OCI-LY1 (cell line): ENCODE measurements around the gene SH2B3.

Source experiments
- H2AFZ ChIP-seq: fragments of 200-600 bp; sonication (generic), shearing (Covaris generic); 2 replicates; pipeline ENCODE4 v1.6.0; 2014; ENCODE audit warnings: antibody characterized with exemption, mild to moderate bottlenecking, low read length
- H3F3A ChIP-seq: fragments of 200-600 bp; sonication (generic), shearing (Covaris generic); 2 replicates; pipeline ENCODE4 v1.6.0; 2014; ENCODE audit warnings: mild to moderate bottlenecking, antibody characterized with exemption, low read length, moderate library complexity; ENCODE audit not compliant: insufficient read depth
- H3K27ac ChIP-seq: fragments of 200-600 bp; sonication (generic); 2 replicates; pipeline ENCODE4 v1.5.1; 2014; ENCODE audit warnings: low read length, mixed run types, mild to moderate bottlenecking, low read depth; ENCODE audit not compliant: poor library complexity, severe bottlenecking
- H3K27me3 ChIP-seq: fragments of 200-600 bp; sonication (generic); 2 replicates; pipeline ENCODE4 v1.6.0; 2014; ENCODE audit warnings: antibody characterized with exemption, mild to moderate bottlenecking, low read length, moderate library complexity; ENCODE audit not compliant: insufficient read depth
- H3K36me3 ChIP-seq: fragments of 200-600 bp; sonication (generic); 2 replicates; pipeline ENCODE4 v1.6.1; 2014; ENCODE audit warnings: mild to moderate bottlenecking, antibody characterized with exemption, low read length, moderate library complexity, mixed read lengths; ENCODE audit not compliant: insufficient read depth
- H3K4me1 ChIP-seq: fragments of 200-600 bp; sonication (generic); 2 replicates; pipeline ENCODE4 v1.5.1; 2014; ENCODE audit warnings: mild to moderate bottlenecking, low read length, moderate library complexity; ENCODE audit not compliant: insufficient read depth, severe bottlenecking
- H3K4me2 ChIP-seq: fragments of 200-600 bp; sonication (generic), shearing (Covaris generic); 2 replicates; pipeline ENCODE4 v1.6.1; 2014; ENCODE audit warnings: low read length
- H3K4me3 ChIP-seq: fragments of 200-600 bp; sonication (generic); 2 replicates; pipeline ENCODE4 v1.5.1; 2014; ENCODE audit warnings: low read length, low read depth, mild to moderate bottlenecking, mixed read lengths; ENCODE audit not compliant: poor library complexity, severe bottlenecking
- H3K79me2 ChIP-seq: fragments of 200-600 bp; shearing (Covaris generic); 2 replicates; pipeline ENCODE4 v1.6.1; 2016; ENCODE audit warnings: mixed run types, low read length, mixed read lengths; ENCODE audit not compliant: insufficient read depth
- H3K9ac ChIP-seq: fragments of 200-600 bp; sonication (generic), shearing (Covaris generic); 2 replicates; pipeline ENCODE4 v1.6.1; 2014; ENCODE audit warnings: mild to moderate bottlenecking, low read length, mixed read lengths
- H3K9me2 ChIP-seq: fragments of 200-600 bp; sonication (generic), shearing (Covaris generic); 2 replicates; pipeline ENCODE4 v1.6.1; 2014; ENCODE audit warnings: low read depth, mild to moderate bottlenecking, low read length, mixed read lengths
- H3K9me3 ChIP-seq: fragments of 200-600 bp; shearing (Covaris generic); 2 replicates; pipeline ENCODE4 v1.6.1; 2014; ENCODE audit warnings: low read length, mixed read lengths
- H4K20me1 ChIP-seq: fragments of 200-600 bp; sonication (generic), shearing (Covaris generic); 2 replicates; pipeline ENCODE4 v1.6.0; 2016; ENCODE audit warnings: mild to moderate bottlenecking, low read length; ENCODE audit not compliant: insufficient read depth
- EZH2 ChIP-seq: fragments of 200-600 bp; sonication (generic), shearing (Covaris generic); IDR thresholded peaks from 2 replicates; pipeline ENCODE4 v1.8.0; 2017; ENCODE audit warnings: borderline replicate concordance, mixed run types, mild to moderate bottlenecking, antibody characterized with exemption, low read length, moderate library complexity, mixed read lengths
- TF ChIP-seq, protein P1 (sequence below): fragments of 200-600 bp; sonication (generic), shearing (Covaris generic); IDR thresholded peaks from 2 replicates; pipeline ENCODE4 v1.5.1; 2017; ENCODE audit warnings: mild to moderate bottlenecking, antibody characterized with exemption, low read length, moderate library complexity, mixed read lengths

Gene SH2B3

DNA sequence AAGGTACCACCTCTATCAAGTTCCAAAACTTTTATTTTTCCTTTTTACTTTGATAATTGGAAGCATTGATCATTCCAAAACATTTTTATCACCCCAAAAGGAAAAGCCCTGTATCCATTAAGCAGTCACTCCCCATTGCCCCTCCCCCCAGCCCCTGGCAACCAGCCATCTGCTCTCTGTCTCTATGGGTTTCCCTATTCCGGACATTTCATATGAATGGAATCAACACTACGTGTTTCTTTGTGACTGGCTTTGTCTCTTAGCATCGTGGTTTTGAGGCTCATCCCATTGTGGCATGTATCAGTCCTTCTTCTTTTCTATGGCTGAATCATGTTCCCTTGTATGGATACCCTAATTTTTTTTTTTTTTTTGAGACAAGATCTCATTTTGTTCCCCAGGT, 18.8 kb upstream of the SH2B3 start:
- H3K27me3 ChIP-seq = no peaks in the 10 kb centered on the region
- H3K4me2 ChIP-seq = no peak overlapping the region
- H3K79me2 ChIP-seq = no peaks in the 10 kb centered on the region
- H3K9ac ChIP-seq = no peak overlapping the region
- H4K20me1 ChIP-seq = no peaks in the 10 kb centered on the region
- H3K9me3 ChIP-seq = no peaks in the 10 kb centered on the region
- H3K4me3 ChIP-seq = no peak overlapping the region
- no peak overlapping the region for H2AFZ ChIP-seq
- no peaks in the 10 kb centered on the region for H3F3A ChIP-seq
- no peak overlapping the region for H3K27ac ChIP-seq
- H3K9me2 ChIP-seq = no peaks in the 10 kb centered on the region
- H3K4me1 ChIP-seq = no peaks in the 10 kb centered on the region
- H3K36me3 ChIP-seq = no peaks in the 10 kb centered on the region
- no peak for TF ChIP-seq EZH2
- TF ChIP-seq, protein P1, sequence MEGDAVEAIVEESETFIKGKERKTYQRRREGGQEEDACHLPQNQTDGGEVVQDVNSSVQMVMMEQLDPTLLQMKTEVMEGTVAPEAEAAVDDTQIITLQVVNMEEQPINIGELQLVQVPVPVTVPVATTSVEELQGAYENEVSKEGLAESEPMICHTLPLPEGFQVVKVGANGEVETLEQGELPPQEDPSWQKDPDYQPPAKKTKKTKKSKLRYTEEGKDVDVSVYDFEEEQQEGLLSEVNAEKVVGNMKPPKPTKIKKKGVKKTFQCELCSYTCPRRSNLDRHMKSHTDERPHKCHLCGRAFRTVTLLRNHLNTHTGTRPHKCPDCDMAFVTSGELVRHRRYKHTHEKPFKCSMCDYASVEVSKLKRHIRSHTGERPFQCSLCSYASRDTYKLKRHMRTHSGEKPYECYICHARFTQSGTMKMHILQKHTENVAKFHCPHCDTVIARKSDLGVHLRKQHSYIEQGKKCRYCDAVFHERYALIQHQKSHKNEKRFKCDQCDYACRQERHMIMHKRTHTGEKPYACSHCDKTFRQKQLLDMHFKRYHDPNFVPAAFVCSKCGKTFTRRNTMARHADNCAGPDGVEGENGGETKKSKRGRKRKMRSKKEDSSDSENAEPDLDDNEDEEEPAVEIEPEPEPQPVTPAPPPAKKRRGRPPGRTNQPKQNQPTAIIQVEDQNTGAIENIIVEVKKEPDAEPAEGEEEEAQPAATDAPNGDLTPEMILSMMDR = no peak

DNA sequence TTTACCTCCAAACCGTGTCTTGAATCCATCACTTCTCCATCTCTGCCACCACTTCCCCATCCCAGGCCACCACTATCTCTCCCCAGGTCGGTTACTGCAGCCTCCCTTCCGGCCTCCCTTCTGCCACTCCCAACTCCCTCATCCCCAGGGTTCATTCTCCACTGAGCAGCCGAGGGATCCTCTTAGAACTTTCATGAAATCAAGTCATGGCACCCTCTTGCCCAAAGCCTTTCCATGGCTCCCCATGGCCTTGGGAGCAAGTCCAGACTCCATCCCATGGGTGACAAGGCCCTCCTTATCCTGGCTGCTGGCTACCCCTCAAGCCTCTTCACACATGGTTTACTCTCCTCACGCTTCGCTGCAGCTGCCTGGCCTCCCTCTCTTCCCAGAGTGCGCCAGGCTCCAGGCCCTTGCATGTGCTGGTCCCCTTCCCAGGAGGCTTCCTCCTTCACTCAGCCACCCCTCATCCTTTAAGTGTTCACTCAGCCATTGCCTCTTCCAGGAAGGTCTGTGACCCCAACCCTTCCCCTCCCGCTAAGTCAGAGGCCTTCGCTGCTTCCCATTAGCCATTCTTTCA, 17.9 kb upstream of the SH2B3 start:
- no peaks in the 10 kb centered on the region for H3K4me1 ChIP-seq
- H3K9ac ChIP-seq = no peak overlapping the region
- H3K27me3 ChIP-seq = no peaks in the 10 kb centered on the region
- H4K20me1 ChIP-seq = no peaks in the 10 kb centered on the region
- no peaks in the 10 kb centered on the region for H3F3A ChIP-seq
- no peak overlapping the region for H3K4me3 ChIP-seq
- no peak overlapping the region for H3K4me2 ChIP-seq
- no peaks in the 10 kb centered on the region for H3K9me2 ChIP-seq
- no peaks in the 10 kb centered on the region for H3K79me2 ChIP-seq
- no peaks in the 10 kb centered on the region for H3K36me3 ChIP-seq
- no peak overlapping the region for H2AFZ ChIP-seq
- H3K9me3 ChIP-seq = no peaks in the 10 kb centered on the region
- no peak overlapping the region for H3K27ac ChIP-seq
- TF ChIP-seq, protein P1 = no peak
- no peak for TF ChIP-seq EZH2

DNA sequence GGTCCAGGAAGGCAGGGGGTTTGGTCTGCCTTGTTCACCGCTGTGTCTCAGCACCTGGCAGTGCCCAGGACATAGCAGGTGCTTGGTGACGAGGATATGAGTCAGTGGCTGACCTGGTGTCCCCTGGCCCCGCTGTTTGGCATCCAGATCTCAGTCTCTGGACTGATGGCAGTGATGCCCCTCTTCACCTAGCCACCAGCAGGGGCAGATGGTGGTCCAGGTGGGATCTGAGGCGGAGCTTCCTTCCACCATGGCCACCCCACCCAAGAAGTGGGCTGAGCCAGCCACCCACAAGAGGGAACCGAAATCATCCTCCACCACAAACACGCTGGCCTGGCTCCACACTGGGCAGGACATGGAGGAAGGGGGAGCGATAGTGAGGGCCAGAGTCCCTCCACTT, 16.1 kb upstream of the SH2B3 start:
- Histone ChIP-seq H3K9ac (no peak overlapping the region), H3K27me3 (no peaks in the 10 kb centered on the region), H3K36me3 (no peaks in the 10 kb centered on the region), H3K79me2 (no peaks in the 10 kb centered on the region), H3K4me3 (no peak overlapping the region), H3K27ac (no peak overlapping the region), H2AFZ (no peak overlapping the region), H3K4me1 (no peaks in the 10 kb centered on the region), H3K4me2 (no peak overlapping the region), H3K9me2 (no peaks in the 10 kb centered on the region), H4K20me1 (no peaks in the 10 kb centered on the region), H3F3A (no peaks in the 10 kb centered on the region), H3K9me3 (no peaks in the 10 kb centered on the region)
- TF ChIP-seq, protein P1 = no peak
- TF ChIP-seq EZH2 = no peak
